HG03139 (cell line): ENCODE results near the gene MSMB.
"Not testable (repeated sequence)": the region's sequence is repeated elsewhere in the genome, so short reads cannot be mapped to it uniquely, and the experiment has no call there.

Source experiments
- ATAC-seq: cut with Tn5 transposase; IDR thresholded peaks from one replicate; pipeline ENCODE4 v1.9.1; 2021; ENCODE audit not compliant: unreplicated experiment

Gene MSMB

GRCh38 chr10:46070749-46071148 lies 24.7 kb upstream of the MSMB start:
- ATAC-seq: no peak

GRCh38 chr10:46069771-46070463 lies 23.8 kb upstream of the MSMB start:
- ATAC-seq: no peak

GRCh38 chr10:46068905-46069304 lies 22.8 kb upstream of the MSMB start:
- no peak for ATAC-seq

- ATAC-seq: no peak
Observed at GRCh38 chr10:46068117-46068516, 22.0 kb upstream of the MSMB start.

- ATAC-seq: no peak
Observed at GRCh38 chr10:46064269-46064817, 18.3 kb upstream of the MSMB start.

GRCh38 chr10:46062723-46063428 lies 16.8 kb upstream of the MSMB start:
- no peak for ATAC-seq

- no peak for ATAC-seq
Observed at GRCh38 chr10:46060706-46061105, 14.6 kb upstream of the MSMB start.

- ATAC-seq: not testable (repeated sequence)
Observed at GRCh38 chr10:46057927-46058326, 11.9 kb upstream of the MSMB start.

- no peak for ATAC-seq
Observed at GRCh38 chr10:46057038-46057437, 11.0 kb upstream of the MSMB start.

GRCh38 chr10:46055771-46056170 lies 9.7 kb upstream of the MSMB start:
- ATAC-seq: no peak

- ATAC-seq: no peak
Observed at GRCh38 chr10:46053534-46054434, 7.7 kb upstream of the MSMB start.

- no peak for ATAC-seq
Observed at GRCh38 chr10:46052791-46053375, 6.8 kb upstream of the MSMB start.

GRCh38 chr10:46052057-46052790 lies 6.2 kb upstream of the MSMB start:
- no peak for ATAC-seq

GRCh38 chr10:46050941-46051623 lies 5.0 kb upstream of the MSMB start:
- no peak for ATAC-seq

- not testable (repeated sequence) for ATAC-seq
Observed at GRCh38 chr10:46049497-46049831, 3.4 kb upstream of the MSMB start.

- no peak for ATAC-seq
Observed at GRCh38 chr10:46048152-46048551, 2.1 kb upstream of the MSMB start.

- no peak for ATAC-seq
Observed at GRCh38 chr10:46042527-46042926, 3.5 kb downstream of the MSMB start.

GRCh38 chr10:46040004-46040403 lies 6.1 kb downstream of the MSMB start:
- no peak for ATAC-seq

- ATAC-seq: no peak
Observed at GRCh38 chr10:46037107-46037825, 8.8 kb downstream of the MSMB start.
